KMS-11 (cell line): ENCODE measurements around the gene SH3PXD2B.

ENCODE experiments used
- H2AFZ ChIP-seq: fragments of 200-600 bp; sonication (generic); 2 replicates; pipeline ENCODE4 v1.6.1; 2016; ENCODE audit warnings: antibody characterized with exemption, mixed run types, low read depth
- H3K27ac ChIP-seq: fragments of 200-600 bp; sonication (generic); 2 replicates; pipeline ENCODE4 v1.6.1; 2016; ENCODE audit warnings: mild to moderate bottlenecking, mixed run types
- H3K27me3 ChIP-seq: fragments of 200-600 bp; sonication (generic); 2 replicates; pipeline ENCODE4 v1.6.1; 2017; ENCODE audit warnings: mild to moderate bottlenecking, low read depth, mixed run types, moderate library complexity; ENCODE audit not compliant: insufficient read depth
- H3K36me3 ChIP-seq: fragments of 200-600 bp; sonication (generic); 2 replicates; pipeline ENCODE4 v1.6.1; 2017; ENCODE audit warnings: mild to moderate bottlenecking, mixed run types; ENCODE audit not compliant: insufficient read depth
- H3K4me1 ChIP-seq: fragments of 200-600 bp; sonication (generic); 2 replicates; pipeline ENCODE4 v1.6.1; 2016; ENCODE audit warnings: mild to moderate bottlenecking, low read depth, mixed run types; ENCODE audit not compliant: poor library complexity, severe bottlenecking
- H3K4me2 ChIP-seq: fragments of 200-600 bp; sonication (generic); 2 replicates; pipeline ENCODE4 v1.7.0; 2016; ENCODE audit warnings: mild to moderate bottlenecking, mixed run types
- H3K4me3 ChIP-seq: fragments of 200-600 bp; sonication (generic); IDR thresholded peaks from 2 replicates; pipeline ENCODE4 v1.6.1; 2017; ENCODE audit warnings: low read depth, low read length, mixed read lengths; ENCODE audit not compliant: insufficient read depth
- H3K79me2 ChIP-seq: fragments of 200-600 bp; sonication (generic); 2 replicates; pipeline ENCODE4 v1.6.1; 2016; ENCODE audit warnings: low read depth, mixed run types; ENCODE audit not compliant: insufficient read depth
- H3K9ac ChIP-seq: fragments of 200-600 bp; sonication (generic); 2 replicates; pipeline ENCODE4 v1.6.1; 2016; ENCODE audit warnings: mild to moderate bottlenecking, mixed run types
- H4K20me1 ChIP-seq: fragments of 200-600 bp; sonication (generic); 2 replicates; pipeline ENCODE4 v1.6.1; 2016; ENCODE audit warnings: mild to moderate bottlenecking, mixed run types; ENCODE audit not compliant: insufficient read depth
- TF ChIP-seq, protein P1 (sequence below): fragments of 200-600 bp; sonication (generic); conservative IDR thresholded peaks from 2 replicates; pipeline ENCODE4 v1.6.1; 2017; ENCODE audit warnings: low read depth, mild to moderate bottlenecking, antibody characterized with exemption, low read length, moderate library complexity, mixed read lengths

Gene SH3PXD2B

GRCh38 chr5:172280929-172281328, 173.4 kb downstream of the SH3PXD2B start:
- H3K79me2 ChIP-seq = no peaks in the 10 kb centered on the region
- no peak overlapping the region for H2AFZ ChIP-seq
- H3K27ac ChIP-seq = no peak overlapping the region
- no peak overlapping the region for H3K4me2 ChIP-seq
- H3K4me1 ChIP-seq = peaks cover 4% of the 10 kb centered on the region
- H3K27me3 ChIP-seq = no peaks in the 10 kb centered on the region
- TF ChIP-seq, protein P1, sequence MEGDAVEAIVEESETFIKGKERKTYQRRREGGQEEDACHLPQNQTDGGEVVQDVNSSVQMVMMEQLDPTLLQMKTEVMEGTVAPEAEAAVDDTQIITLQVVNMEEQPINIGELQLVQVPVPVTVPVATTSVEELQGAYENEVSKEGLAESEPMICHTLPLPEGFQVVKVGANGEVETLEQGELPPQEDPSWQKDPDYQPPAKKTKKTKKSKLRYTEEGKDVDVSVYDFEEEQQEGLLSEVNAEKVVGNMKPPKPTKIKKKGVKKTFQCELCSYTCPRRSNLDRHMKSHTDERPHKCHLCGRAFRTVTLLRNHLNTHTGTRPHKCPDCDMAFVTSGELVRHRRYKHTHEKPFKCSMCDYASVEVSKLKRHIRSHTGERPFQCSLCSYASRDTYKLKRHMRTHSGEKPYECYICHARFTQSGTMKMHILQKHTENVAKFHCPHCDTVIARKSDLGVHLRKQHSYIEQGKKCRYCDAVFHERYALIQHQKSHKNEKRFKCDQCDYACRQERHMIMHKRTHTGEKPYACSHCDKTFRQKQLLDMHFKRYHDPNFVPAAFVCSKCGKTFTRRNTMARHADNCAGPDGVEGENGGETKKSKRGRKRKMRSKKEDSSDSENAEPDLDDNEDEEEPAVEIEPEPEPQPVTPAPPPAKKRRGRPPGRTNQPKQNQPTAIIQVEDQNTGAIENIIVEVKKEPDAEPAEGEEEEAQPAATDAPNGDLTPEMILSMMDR = no peak
- H3K36me3 ChIP-seq = no peaks in the 10 kb centered on the region
- no peaks in the 10 kb centered on the region for H4K20me1 ChIP-seq
- no peak overlapping the region for H3K4me3 ChIP-seq
- H3K9ac ChIP-seq = no peak overlapping the region

DNA sequence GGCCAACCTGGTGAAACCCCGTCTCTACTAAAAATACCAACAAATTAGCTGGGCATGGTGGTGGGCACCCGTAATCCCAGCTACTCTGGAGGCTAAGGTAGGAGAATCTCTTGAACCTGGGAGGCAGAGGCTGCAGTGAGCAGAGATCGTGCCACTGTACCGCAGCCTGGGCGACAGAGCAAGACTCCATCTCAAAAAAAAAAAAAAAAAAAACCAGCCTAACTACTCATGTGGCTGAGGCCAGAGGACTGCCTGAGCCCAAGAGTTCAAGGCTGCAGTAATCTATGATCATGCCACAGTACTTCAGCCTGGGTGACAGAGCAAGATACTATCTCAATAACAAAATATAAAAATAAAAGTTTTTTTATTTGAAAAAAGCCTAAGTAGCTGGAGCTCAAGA, 174.0 kb downstream of the SH3PXD2B start:
- Histone ChIP-seq H3K36me3 (no peaks in the 10 kb centered on the region), H3K27me3 (no peaks in the 10 kb centered on the region), H3K4me3 (no peak overlapping the region), H4K20me1 (no peaks in the 10 kb centered on the region), H3K27ac (no peak overlapping the region), H2AFZ (no peak overlapping the region), H3K4me1 (peaks cover 4% of the 10 kb centered on the region), H3K9ac (no peak overlapping the region), H3K4me2 (no peak overlapping the region), H3K79me2 (no peaks in the 10 kb centered on the region)
- TF ChIP-seq, protein P1 = no peak

GRCh38 chr5:172278356-172278755, 176.0 kb downstream of the SH3PXD2B start:
- Histone ChIP-seq H3K4me2 (no peak overlapping the region), H4K20me1 (no peaks in the 10 kb centered on the region)

DNA sequence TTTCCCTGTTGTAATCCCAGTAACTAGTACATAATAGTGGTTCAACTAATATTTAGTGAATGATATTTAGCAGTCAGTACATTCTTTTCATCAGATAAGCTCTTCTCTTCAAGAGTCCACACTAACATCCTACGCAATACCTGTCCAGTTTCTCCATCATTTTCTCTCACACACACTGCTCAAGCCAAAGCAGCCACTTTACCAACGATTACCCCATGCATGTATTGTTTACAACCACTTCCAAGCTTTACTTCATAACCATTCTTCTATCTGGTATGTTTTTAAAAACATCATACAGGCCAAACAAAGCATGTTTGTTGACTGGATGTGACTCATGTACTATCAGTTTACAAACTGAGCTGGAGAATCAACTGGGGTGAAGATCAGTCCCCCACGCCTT, 178.1 kb downstream of the SH3PXD2B start:
- Histone ChIP-seq H3K36me3 (no peaks in the 10 kb centered on the region), H4K20me1 (no peaks in the 10 kb centered on the region), H3K4me1 (no peaks in the 10 kb centered on the region), H2AFZ (no peak overlapping the region), H3K4me2 (no peak overlapping the region), H3K27me3 (no peaks in the 10 kb centered on the region), H3K27ac (no peak overlapping the region), H3K4me3 (no peak overlapping the region), H3K9ac (no peak overlapping the region), H3K79me2 (no peaks in the 10 kb centered on the region)
- TF ChIP-seq, protein P1 = no peak

More at GRCh38 chr5:172278356-172278755, 176.0 kb downstream of the SH3PXD2B start:
- Histone ChIP-seq H3K4me3 (no peak overlapping the region), H3K27me3 (no peaks in the 10 kb centered on the region), H2AFZ (no peak overlapping the region), H3K36me3 (no peaks in the 10 kb centered on the region), H3K4me1 (peaks cover 4% of the 10 kb centered on the region), H3K9ac (no peak overlapping the region), H3K79me2 (no peaks in the 10 kb centered on the region), H3K27ac (no peak overlapping the region)
- TF ChIP-seq, protein P1 = no peak
